ENCODE results near the gene STARD9. TPM values are rescaled to one million over a fixed set of nuclear protein-coding genes. Genes with fewer than 3 reads are reported as not detected.

STARD9 gene
- total and polyA plus RNA-seq, 9 of the 15 experiments (the other 6 are each of a cell fraction or from before 2014, with no cell fraction given), result 0.45 to 6.0 (median 3.6) TPM

GRCh38 chr15:42547918-42548248 lies 27.5 kb upstream of the STARD9 start:
- Histone ChIP-seq H4K20me1 (replicated peaks; ENCODE audit: control insufficient read depth, insufficient read depth, low read length) (no peaks in the 10 kb centered on the region; the same call in 1 of the 2 replicates), H3K9me3 (replicated peaks; ENCODE audit: control insufficient read depth, insufficient read depth, low read depth, low read length) (no peaks in the 10 kb centered on the region), H3K79me2 (ENCODE audit: control insufficient read depth, insufficient read depth, low read length) (peaks cover 67% of the 10 kb centered on the region), H3K4me1 (replicated peaks in 1 of 2; ENCODE audit: control insufficient read depth in 2 of 2, insufficient read depth in 2 of 2, low read length in 2 of 2) (peaks cover 9 to 19% of the 10 kb centered on the region in 2 experiments), H3K36me3 (ENCODE audit: control insufficient read depth, insufficient read depth, low read length) (peaks cover 52% of the 10 kb centered on the region), H2AFZ (ENCODE audit: low read depth, low read length) (peak overlapping the region; percentile 94), H3K4me2 (ENCODE audit: insufficient read depth, low read length) (peak overlapping the region; percentile 91), H3K9me1 (ENCODE audit: control insufficient read depth, insufficient read depth, low read length) (no peaks in the 10 kb centered on the region), H3K9ac (ENCODE audit: insufficient read depth in 1 of 2, low read depth in 2 of 2, low read length in 2 of 2) (peak overlapping the region; percentile 93 to 97), H3K4me3 (peak overlapping the region; percentile 98), H3K27me3 (ENCODE audit: control insufficient read depth in 2 of 2, insufficient read depth in 2 of 2, low read length in 2 of 2) (no peaks in the 10 kb centered on the region), H3K27ac (ENCODE audit: extremely low read depth, low read depth, low read length) (peak overlapping the region; percentile 89)
- intact Hi-C loops (cut with micrococcal nuclease), result loop anchor here (2.0 to 10.0 kb wide), 2 partner anchors 53 to 107 kb away; partner anchors contain the start of gene SNAP23
- ATAC-seq (peak; percentile 30), FAIRE-seq (peak; percentile 64), DNase-seq (ENCODE audit: extremely low read depth in 1 of 4, low spot score in 3 of 4) (peak in 1 of 4 experiments; percentile 9)
- POLR2A ChIA-PET, result interaction anchor here (0.7 to 5.6 kb wide), 11 partner anchors 10 to 631 kb away, joined by 3 to 31 read pairs (median 3); partner anchors contain the start of genes SNAP23, STARD9 and ZNF106
- WGBS (ENCODE audit: insufficient coverage, low coverage, missing lambda C conversion rate), result 3% methylated on average over 9 of the region's 9 CpGs
- no TSS peak for BruUV-seq (replicated peaks)
- in situ Hi-C loops (cut with MboI), result no loop called here
- CTCF ChIA-PET (ENCODE audit: low intra/inter-chr PET ratio), result no interaction called here
- TF ChIP-seq TFAP4 (CRISPR knock-in tag; IDR thresholded peaks at IDR 0.05; ENCODE audit: borderline replicate concordance) (peak; percentile 25; the same call in 1 of the 2 replicates), RBM34 (IDR thresholded peaks at IDR 0.05; ENCODE audit: borderline replicate concordance, insufficient read depth, low read length) (no peak), MEF2A (IDR thresholded peaks at IDR 0.05; ENCODE audit: control insufficient read depth, low read depth, low read length) (no peak), NCOA2 (IDR thresholded peaks at IDR 0.05; ENCODE audit: partially characterized antibody in 2 of 2) (no peak), HNRNPUL1 (IDR thresholded peaks at IDR 0.05; ENCODE audit: low read length) (no peak), XRCC3 (IDR thresholded peaks at IDR 0.05) (no peak), IFI16 (CRISPR knock-in tag; IDR thresholded peaks at IDR 0.05) (no peak), EWSR1 (IDR thresholded peaks at IDR 0.05; ENCODE audit: borderline replicate concordance, low read depth, partially characterized antibody) (no peak), TCF7L2 (IDR thresholded peaks at IDR 0.05; ENCODE audit: low read depth, low read length) (no peak), NR3C1 (CRISPR knock-in tag; IDR thresholded peaks at IDR 0.05) (no peak), SRF (CRISPR knock-in tag; IDR thresholded peaks at IDR 0.05) (peak in 1 of 2 experiments; percentile 4; a peak in 1 of 4 replicates), ZNF318 (IDR thresholded peaks at IDR 0.05; ENCODE audit: borderline replicate concordance in 1 of 2, low read depth in 1 of 2) (no peak), SMARCB1 (IDR thresholded peaks at IDR 0.05; ENCODE audit: insufficient read length, low read depth) (no peak)
